Measurements from ENCODE around the gene ZNF436.

ZNF436 gene

DNA sequence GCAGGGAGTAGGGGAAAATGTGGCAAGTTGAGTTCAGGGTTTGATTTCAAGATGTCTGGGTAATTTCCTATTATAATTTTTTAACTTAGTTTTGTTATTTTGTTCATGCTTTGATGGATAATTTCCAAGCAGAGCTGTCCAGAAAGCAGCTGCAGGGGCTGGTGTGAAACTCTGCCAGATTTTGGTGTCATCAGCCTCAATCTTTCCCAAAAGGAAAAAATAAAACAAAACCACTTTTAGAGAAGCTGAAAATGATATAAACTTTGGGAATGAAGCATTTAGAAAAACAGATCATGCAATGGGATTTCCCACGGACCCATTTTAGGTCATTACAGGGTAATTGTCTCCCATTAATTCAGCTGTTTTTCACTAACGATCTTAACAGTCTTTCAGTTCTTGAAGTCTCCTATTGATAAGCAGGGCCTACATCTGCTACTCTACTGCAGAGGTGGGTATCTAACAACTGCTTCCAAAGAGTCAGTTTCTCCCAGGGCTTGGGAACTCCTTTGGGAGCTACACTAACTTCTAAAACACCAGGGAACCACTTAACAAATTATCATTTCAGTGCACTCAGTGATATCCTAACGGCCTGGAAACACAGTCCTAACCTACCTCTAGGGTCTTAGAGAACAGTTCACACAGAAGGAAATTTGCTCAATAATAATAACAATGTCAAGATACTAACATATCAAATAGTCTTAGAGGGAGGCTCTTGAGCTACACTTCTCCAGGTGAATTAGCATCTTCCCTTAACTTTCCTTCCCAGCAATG is 12.3 kb downstream of the ZNF436 start:
- DNase-seq (ENCODE audit: low read depth), result no peak
- H3K4me3 ChIP-seq (ENCODE audit: low read depth, low read length), result no peak overlapping the region
- no peak for TF ChIP-seq CTCF (IDR thresholded peaks at IDR 0.05; ENCODE audit: insufficient read depth, low read depth, low read length, missing control alignments)

DNA sequence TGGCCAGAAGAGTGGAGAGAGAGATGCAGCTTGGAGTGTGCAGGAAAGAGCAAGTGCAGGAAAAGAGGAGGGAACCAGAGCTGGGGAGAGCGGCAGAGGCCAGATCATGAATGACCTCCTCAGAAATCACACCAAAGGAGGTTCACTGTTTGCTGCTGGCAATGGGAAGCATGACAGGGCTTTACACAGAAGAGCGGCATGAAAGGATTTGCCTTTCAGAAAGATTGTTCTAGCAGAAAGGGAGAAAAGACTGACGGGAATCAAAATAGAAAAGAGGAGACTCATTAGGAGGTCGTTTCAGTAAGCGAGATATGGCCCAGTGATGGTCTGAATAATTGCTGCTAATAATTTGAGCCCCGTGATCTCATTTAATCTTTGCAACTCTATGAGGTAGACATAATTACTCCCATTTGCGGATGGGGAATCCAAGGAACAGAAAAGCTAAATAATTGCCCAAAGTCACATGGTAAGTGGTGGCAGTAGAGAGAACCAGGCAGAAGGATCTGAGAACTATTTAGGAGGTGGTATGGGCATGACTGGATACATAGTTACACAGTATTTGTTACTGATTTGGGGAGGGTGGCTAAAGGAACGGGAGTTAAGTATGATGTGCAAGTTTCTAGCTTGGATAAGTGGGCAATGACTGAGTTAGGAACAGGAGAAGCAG is 13.0 kb downstream of the ZNF436 start:
- TF ChIP-seq CTCF (IDR thresholded peaks at IDR 0.05; ENCODE audit: insufficient read depth, low read depth, low read length, missing control alignments), result no peak
- DNase-seq (ENCODE audit: low read depth), result no peak
- no peak overlapping the region for H3K4me3 ChIP-seq (ENCODE audit: low read depth, low read length)

DNA sequence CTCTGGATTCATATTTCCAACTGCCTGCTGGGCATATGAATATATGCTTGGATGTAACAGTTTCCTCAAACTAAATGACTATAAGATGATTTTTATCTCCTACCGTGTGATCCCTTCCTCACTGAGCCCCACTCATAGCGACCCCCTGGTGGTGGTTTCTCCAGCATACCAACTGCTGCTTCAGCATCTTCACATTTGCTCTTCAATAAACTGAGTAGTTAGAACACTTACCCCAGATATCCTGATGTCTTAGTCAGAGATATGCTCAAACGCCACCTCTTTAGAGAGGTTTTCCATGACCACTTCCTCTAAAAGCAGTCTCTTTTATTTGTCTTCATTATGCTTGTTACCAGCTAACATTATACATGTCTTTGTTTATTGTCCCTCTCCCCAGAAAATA is 15.4 kb downstream of the ZNF436 start:
- no peak overlapping the region for H3K4me3 ChIP-seq (ENCODE audit: low read depth, low read length)
- DNase-seq (ENCODE audit: low read depth), result no peak
- TF ChIP-seq CTCF (IDR thresholded peaks at IDR 0.05; ENCODE audit: insufficient read depth, low read depth, low read length, missing control alignments), result no peak

- DNase-seq (ENCODE audit: low read depth), result no peak
- no peak for TF ChIP-seq CTCF (IDR thresholded peaks at IDR 0.05; ENCODE audit: insufficient read depth, low read depth, low read length, missing control alignments)
- no peak overlapping the region for H3K4me3 ChIP-seq (ENCODE audit: low read depth, low read length)
Measured at GRCh38 chr1:23352096-23352695, 17.4 kb downstream of the ZNF436 start.

GRCh38 chr1:23345920-23346319 is 23.7 kb downstream of the ZNF436 start:
- H3K4me3 ChIP-seq (ENCODE audit: low read depth, low read length), result no peak overlapping the region
- no peak for DNase-seq (ENCODE audit: low read depth)
- no peak for TF ChIP-seq CTCF (IDR thresholded peaks at IDR 0.05; ENCODE audit: insufficient read depth, low read depth, low read length, missing control alignments)

DNA sequence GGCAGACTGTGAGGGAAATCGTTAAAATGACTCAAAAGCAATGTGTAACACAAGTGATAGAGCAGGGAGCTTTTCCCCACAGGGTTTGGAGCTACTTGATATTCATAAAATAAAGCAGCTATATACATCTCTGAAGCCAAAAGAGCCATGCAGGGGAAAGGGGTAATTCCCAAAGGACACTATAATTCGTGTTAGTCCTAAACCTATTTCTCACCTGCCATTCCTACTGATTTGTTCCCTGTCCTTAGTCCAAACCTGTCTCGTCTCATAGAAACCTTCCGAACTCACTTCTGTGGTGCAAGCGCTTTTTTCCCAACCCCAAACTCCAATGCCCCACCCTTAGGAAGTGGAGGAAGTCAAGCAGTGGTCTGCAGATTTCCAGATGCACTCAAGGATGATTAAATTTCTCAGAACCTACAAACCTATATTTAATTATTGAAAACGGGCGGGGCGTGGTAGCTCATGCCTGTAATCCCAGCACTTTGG is 24.6 kb downstream of the ZNF436 start:
- no peak for TF ChIP-seq CTCF (IDR thresholded peaks at IDR 0.05; ENCODE audit: insufficient read depth, low read depth, low read length, missing control alignments)
- H3K4me3 ChIP-seq (ENCODE audit: low read depth, low read length), result peak overlapping the region; percentile 99
- DNase-seq (ENCODE audit: low read depth), result no peak

Measured in GM12865 (cell line).